Thyroid gland (tissue), 4 donors: ENCODE data around the gene PTPN14. TPM values are rescaled to one million over a fixed set of nuclear protein-coding genes. Genes with fewer than 3 reads are reported as not detected.

Experiments
- DNase-seq, 2 donors: peaks; one replicate each; pipeline ENCODE4 v3.0.0-alpha.2; 2019
- H3K27ac ChIP-seq, 3 donors: fragments of 200-600 bp; sonication (generic); 1 replicate in 2 of 3; 2 replicates in 1 of 3; pipeline ENCODE4 v1.5.1; 2016 to 2019; ENCODE audit warnings: mild to moderate bottlenecking in 1 of 3, moderate library complexity in 1 of 3
- H3K27me3 ChIP-seq: fragments of 200-600 bp; sonication (generic); one replicate; pipeline ENCODE4 v1.5.1; 2019
- H3K36me3 ChIP-seq, 2 donors: fragments of 200-600 bp; sonication (generic); one replicate each; pipeline ENCODE4 v1.5.1; 2016 to 2019
- H3K4me1 ChIP-seq, 2 donors: fragments of 200-600 bp; sonication (generic); one replicate each; pipeline ENCODE4 v1.5.1; 2017 to 2019
- H3K4me3 ChIP-seq, 3 donors: fragments of 200-600 bp; sonication (generic); replicated peaks in 1 of 3; 1 replicate in 2 of 3; 2 replicates in 1 of 3; pipeline ENCODE4 v1.5.1; 2016; ENCODE audit warnings: mild to moderate bottlenecking in 1 of 3
- H3K9me3 ChIP-seq: fragments of 200-600 bp; sonication (generic); one replicate; pipeline ENCODE4 v1.5.1; 2017
- CTCF ChIP-seq, 6 experiments: fragments of 200-600 bp in 3 of 6; fragments of 450-650 bp in 3 of 6; sonication (generic) in 3 of 6; IDR thresholded peaks; one replicate each; pipeline ENCODE4 v1.5.1; 2016 to 2019; ENCODE audit warnings: antibody characterized with exemption in 6 of 6, mild to moderate bottlenecking in 2 of 6, inconsistent platforms in 1 of 6, moderate library complexity in 1 of 6
- POLR2A ChIP-seq, 2 donors: fragments of 450-650 bp; IDR thresholded peaks; one replicate each; pipeline ENCODE4 v1.6.1; 2017; ENCODE audit warnings: antibody characterized with exemption in 2 of 2, mild to moderate bottlenecking in 2 of 2, moderate library complexity in 1 of 2
- WGBS, 2 donors: methylation state at CpG; one replicate each; pipeline ENCODE4 v1.1.5; 2017; 5-methylcytosine and 5-hydroxymethylcytosine counted together
- intact Hi-C: fragments of 100-400 bp; cut with DNase I; formaldehyde crosslinking; loops from one replicate; pipeline ENCODE4 v1.15.1; 2023
- total RNA-seq, 4 donors: library from RNA; depleted of rRNA; stranded (reverse); fragments of >200 nt; gene quantifications; one replicate each; pipeline ENCODE4 v1.2.3, GENCODE V29; 2016

Gene PTPN14
- total RNA-seq, 4 donors from 2014 or later = 28.1 to 33.4 (median 31.8) TPM

DNA sequence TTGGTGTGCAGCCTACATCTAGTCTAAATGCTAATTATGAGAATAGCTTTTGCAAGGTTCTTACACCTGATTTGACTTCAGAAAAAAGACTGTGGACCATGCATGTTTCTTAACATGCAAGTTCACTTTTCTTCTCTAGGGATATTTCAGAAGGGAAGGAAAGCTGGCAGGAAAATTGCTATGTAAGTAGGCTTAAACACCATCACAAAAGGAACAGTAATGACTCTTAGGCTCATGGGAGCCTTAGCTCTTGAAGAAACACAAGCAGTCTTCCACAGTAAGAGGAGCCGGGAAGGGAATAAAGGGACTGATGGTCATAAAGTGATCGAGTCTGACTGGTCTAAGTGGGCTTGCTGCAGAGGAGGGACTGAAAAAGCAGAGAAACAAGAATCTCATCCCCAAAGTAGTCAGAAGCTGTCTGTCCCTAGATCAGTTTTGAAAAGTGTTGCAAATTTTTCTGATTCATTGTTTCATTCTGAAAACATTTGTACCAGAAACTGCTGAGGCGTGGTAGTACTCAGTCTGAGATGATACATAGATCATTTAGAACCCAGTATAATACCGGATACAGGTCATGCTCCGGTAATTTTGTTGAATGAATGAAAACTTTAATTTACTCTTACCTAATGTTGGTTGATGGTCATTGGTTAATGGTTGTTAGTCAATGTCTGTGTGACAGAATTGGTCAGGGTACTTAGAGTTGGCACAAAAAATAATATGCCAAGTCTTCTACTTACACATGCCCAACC lies 229.5 kb downstream of the PTPN14 start:
- H3K36me3 ChIP-seq = peaks cover 0 to 4% of the 10 kb centered on the region in 2 donors
- no peaks in the 10 kb centered on the region for H3K9me3 ChIP-seq
- 74 to 75% methylated on average over 5 of the region's 5 CpGs for WGBS, 2 donors
- no peak for TF ChIP-seq CTCF (IDR thresholded peaks at IDR 0.05)
- no peak for TF ChIP-seq POLR2A (IDR thresholded peaks at IDR 0.05)
- no peaks in the 10 kb centered on the region for H3K4me1 ChIP-seq
- intact Hi-C loops = no loop called here
- no peak for DNase-seq
- H3K27me3 ChIP-seq = no peaks in the 10 kb centered on the region
- no peak overlapping the region for H3K4me3 ChIP-seq
- H3K27ac ChIP-seq = no peak overlapping the region

GRCh38 chr1:214319938-214320337 lies 231.5 kb downstream of the PTPN14 start:
- peaks cover 0 to 4% of the 10 kb centered on the region in 2 donors for H3K36me3 ChIP-seq
- no peaks in the 10 kb centered on the region for H3K4me1 ChIP-seq
- WGBS, 2 donors = 92 to 94% methylated on average over 5 of the region's 5 CpGs
- DNase-seq = no peak
- intact Hi-C loops = no loop called here
- H3K27me3 ChIP-seq = no peaks in the 10 kb centered on the region
- no peak for TF ChIP-seq POLR2A (IDR thresholded peaks at IDR 0.05)
- TF ChIP-seq CTCF (IDR thresholded peaks at IDR 0.05) = peak in 1 of 6 experiments; percentile 20
- no peak overlapping the region for H3K27ac ChIP-seq
- H3K4me3 ChIP-seq = no peak overlapping the region
- no peaks in the 10 kb centered on the region for H3K9me3 ChIP-seq

- TF ChIP-seq CTCF (IDR thresholded peaks at IDR 0.05) (no peak), POLR2A (IDR thresholded peaks at IDR 0.05) (no peak)
- no peak for DNase-seq
- 88 to 89% methylated on average over 10 of the region's 10 CpGs for WGBS, 2 donors
- no peaks in the 10 kb centered on the region for H3K9me3 ChIP-seq
- peaks cover 0 to 4% of the 10 kb centered on the region in 2 donors for H3K36me3 ChIP-seq
- no peak overlapping the region for H3K4me3 ChIP-seq
- H3K4me1 ChIP-seq = no peaks in the 10 kb centered on the region
- intact Hi-C loops = no loop called here
- no peak overlapping the region for H3K27ac ChIP-seq
- H3K27me3 ChIP-seq = no peaks in the 10 kb centered on the region
Measured at GRCh38 chr1:214318956-214319736, 232.3 kb downstream of the PTPN14 start.

GRCh38 chr1:214318356-214318755 lies 233.0 kb downstream of the PTPN14 start:
- Histone ChIP-seq H3K4me3 (no peak overlapping the region), H3K36me3 (peaks cover 0 to 4% of the 10 kb centered on the region in 2 donors), H3K9me3 (no peaks in the 10 kb centered on the region), H3K27ac (no peak overlapping the region), H3K27me3 (no peaks in the 10 kb centered on the region), H3K4me1 (no peaks in the 10 kb centered on the region)
- 66 to 68% methylated on average over 6 of the region's 6 CpGs for WGBS, 2 donors
- TF ChIP-seq POLR2A (IDR thresholded peaks at IDR 0.05) = no peak
- intact Hi-C loops = no loop called here
- DNase-seq = no peak

DNA sequence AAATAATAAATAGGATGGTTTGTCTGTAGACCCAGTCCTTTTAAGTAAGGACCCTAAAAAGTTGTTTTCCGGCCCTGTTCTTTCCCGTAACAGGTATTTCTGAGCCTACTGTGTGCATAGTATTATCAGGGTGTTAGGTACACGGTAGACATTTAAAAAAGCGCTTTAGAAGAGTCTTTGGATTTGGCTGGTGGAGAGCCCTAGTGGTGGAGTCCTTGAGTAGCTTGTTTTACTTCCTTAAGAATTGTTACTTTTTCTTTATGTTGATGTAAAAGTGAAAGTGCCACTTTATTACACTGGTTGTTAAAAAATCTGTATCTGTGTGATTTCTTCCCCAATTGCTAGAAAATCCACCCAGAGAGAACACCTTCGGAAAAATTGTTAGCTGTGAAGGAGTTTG lies 233.7 kb downstream of the PTPN14 start:
- H3K4me1 ChIP-seq = no peaks in the 10 kb centered on the region
- no peak overlapping the region for H3K4me3 ChIP-seq
- DNase-seq = no peak
- H3K27me3 ChIP-seq = no peaks in the 10 kb centered on the region
- H3K36me3 ChIP-seq = peaks cover 0 to 4% of the 10 kb centered on the region in 2 donors
- TF ChIP-seq CTCF (IDR thresholded peaks at IDR 0.05) (no peak), POLR2A (IDR thresholded peaks at IDR 0.05) (no peak)
- H3K9me3 ChIP-seq = no peaks in the 10 kb centered on the region
- 77 to 80% methylated on average over 5 of the region's 5 CpGs for WGBS, 2 donors
- intact Hi-C loops = no loop called here
- H3K27ac ChIP-seq = no peak overlapping the region
